Amniotic epithelial cell (primary cell): Measurements from ENCODE around the gene GPHN.
A peak's percentile ranks its signal among the peaks of the same experiment; 100 is the strongest.

Experiments
- DNase-seq: peaks from one replicate; pipeline ENCODE4 v3.0.0-alpha.2; 2010; ENCODE audit warnings: low read depth

The GPHN gene

GRCh38 chr14:66600416-66600815, 92.5 kb downstream of the GPHN start:
- DNase-seq, result peak; percentile 75

DNA sequence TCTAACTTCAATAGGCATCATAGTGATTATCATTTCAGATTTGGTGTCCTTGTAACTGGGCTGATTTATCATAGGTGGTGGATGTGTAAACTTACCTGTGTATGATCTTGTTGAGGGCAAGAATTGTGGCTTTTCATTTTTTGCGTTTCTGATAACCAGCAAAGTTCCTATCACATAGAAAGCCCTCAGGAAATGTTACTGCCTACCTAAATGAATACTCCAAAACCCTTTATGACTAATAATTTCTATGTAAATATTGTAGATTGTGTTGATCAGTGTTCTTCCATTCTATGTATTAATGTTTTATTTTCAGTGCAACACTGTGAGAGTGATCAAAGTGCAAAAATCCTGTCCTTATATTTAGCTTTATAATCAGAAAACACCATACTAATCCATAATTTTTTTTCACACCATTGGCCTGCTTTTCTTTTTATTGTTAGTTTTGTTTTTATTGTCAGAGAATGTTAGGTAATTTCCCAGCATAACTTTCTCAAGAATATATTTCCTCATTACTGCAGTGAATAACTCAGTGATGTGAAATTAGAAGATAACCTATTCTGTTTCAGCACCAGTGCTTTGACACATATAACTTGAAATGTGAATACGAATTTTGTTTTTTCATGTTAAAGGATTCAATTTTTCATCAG, 94.1 kb downstream of the GPHN start:
- DNase-seq, result peak; percentile 25

GRCh38 chr14:66603945-66604344, 96.0 kb downstream of the GPHN start:
- no peak for DNase-seq

- DNase-seq, result no peak
Measured at GRCh38 chr14:66606826-66607225, 98.9 kb downstream of the GPHN start.

DNA sequence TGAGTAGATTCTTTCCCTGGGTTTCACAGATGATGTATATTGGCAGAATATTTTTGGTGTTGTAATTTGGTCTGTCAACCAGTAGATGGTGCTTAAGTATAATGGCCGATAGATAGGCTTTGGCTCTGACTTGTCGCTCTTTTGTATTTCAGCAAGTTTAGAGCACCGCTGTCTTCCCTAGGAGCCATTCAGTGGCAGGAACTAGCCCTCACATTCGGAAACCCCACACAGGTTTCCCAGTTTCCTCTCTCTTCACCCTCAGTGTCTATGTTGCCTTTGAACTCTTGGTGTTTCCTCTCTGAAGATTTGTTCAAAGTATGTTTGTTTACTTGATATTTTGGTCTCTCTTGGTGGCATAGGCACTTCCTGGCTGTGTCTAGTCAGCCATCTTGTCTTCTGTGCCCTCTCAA, 102.2 kb downstream of the GPHN start:
- DNase-seq, result peak; percentile 22

DNA sequence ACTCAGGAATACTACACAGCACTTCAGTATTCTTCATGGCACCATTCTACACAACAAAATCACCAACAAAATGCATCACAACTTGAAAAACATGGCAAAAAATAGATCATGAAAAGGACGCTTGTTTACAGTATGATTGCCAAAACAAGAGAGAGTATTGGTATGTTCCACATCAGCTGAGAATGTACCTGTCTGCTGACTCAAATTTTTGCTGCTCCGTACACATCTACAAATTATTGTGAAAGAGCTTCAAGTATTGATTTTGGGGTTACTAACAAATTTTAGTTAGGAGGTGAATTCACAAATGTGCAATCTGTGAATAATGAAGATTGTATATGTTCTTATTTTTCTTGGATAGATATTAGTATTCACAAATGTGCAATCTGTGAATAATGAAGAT, 105.4 kb downstream of the GPHN start:
- no peak for DNase-seq

DNA sequence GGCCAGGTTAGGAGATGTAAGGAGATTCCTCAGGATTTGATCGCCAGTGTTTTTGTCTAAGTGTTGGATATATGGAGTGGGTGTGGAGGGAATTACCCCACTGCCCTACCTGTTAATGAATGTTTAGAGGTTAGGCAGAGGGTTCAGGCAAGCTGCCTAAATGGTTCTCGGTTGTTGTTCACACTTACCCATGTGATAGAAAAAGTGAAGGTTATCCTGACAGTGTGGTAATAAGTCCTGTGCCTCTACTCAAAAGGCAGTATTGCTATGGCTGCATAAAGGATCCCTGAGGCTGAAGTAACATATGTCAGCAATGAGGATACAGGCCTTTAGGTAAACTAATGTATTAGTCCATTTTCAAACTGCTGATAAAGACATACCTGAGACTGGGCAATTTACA, 112.0 kb downstream of the GPHN start:
- no peak for DNase-seq

GRCh38 chr14:66623838-66624237, 115.9 kb downstream of the GPHN start:
- no peak for DNase-seq

GRCh38 chr14:66624336-66624937, 116.5 kb downstream of the GPHN start:
- peak; percentile 61 for DNase-seq

GRCh38 chr14:66628636-66629035, 120.7 kb downstream of the GPHN start:
- DNase-seq, result no peak

GRCh38 chr14:66629499-66629898, 121.6 kb downstream of the GPHN start:
- no peak for DNase-seq

GRCh38 chr14:66634876-66635275, 126.9 kb downstream of the GPHN start:
- DNase-seq, result peak; percentile 30

DNA sequence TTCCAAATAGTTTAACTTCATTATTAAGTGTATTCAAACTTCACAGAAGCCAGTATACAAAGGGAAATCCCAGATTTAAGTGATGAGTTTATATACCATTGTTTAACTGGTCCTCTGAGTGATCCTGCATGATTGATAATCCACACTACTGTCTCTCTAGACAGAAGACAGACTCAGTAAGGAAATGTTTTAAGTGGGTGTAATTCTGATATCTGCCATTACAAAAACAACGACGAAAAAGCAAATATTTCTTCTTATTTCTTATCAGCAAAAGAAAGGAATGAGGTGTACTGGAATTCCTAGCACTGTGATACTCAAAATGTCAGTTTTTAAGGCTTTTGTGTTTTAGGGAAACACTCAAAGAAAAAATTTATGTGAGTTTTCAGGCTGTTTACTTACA, 127.5 kb downstream of the GPHN start:
- peak; percentile 45 for DNase-seq

DNA sequence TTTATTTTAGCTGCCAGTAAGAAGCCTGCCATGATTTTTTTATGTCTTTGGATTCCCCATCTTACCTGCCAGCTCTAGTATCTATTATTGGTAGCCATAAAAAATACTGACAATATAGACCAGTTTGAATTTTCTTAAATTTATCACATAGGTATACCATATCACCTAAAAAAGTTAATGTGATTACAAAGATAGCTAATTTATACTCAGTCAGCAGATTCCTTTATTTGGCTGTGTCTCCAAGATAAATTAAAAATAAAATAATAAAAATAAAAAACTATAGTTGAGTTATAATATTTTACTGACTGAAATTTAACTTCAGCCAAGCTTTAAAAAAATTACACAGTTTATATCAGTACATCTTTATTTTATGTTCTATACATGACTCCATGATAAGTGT, 128.3 kb downstream of the GPHN start:
- no peak for DNase-seq

DNA sequence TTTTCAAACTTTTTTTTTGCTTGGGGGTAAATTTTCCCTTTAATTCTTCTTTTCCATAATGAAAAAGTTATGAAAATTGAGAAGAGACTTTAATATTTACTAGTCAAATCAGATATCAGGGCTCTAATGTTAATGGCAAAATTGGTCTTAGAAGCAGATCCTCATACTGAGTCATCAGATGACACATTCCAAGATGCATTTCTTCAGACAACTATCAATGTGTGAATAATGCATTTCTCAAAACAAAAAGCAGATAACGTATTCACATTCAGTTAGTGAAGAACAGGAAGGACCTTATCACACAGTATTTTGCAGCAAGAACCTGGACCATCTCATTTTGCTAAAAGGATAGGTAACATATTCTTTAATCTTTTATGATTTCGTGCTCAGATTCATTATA, 130.7 kb downstream of the GPHN start:
- DNase-seq, result peak; percentile 60

GRCh38 chr14:66641861-66642635, 134.1 kb downstream of the GPHN start:
- DNase-seq, result no peak

DNA sequence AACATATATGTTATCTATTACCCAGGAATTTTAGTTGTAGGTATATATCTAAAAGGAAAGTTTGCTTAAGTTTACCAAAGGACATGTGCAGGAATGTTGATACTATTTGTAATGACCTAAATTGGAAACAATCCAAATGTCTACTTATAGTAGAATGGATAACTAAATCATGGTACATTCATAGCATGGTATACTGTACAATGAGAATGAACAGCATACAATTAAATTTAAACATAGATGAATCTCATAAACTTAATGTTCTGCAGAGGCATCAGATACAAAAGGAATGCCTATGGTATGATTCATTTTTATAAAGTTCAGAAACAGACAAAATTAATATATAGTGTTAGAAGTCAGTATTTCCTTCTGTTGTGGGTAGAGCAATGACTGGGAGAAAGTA, 135.4 kb downstream of the GPHN start:
- DNase-seq, result no peak

- no peak for DNase-seq
Measured at GRCh38 chr14:66645716-66646115, 137.8 kb downstream of the GPHN start.

DNA sequence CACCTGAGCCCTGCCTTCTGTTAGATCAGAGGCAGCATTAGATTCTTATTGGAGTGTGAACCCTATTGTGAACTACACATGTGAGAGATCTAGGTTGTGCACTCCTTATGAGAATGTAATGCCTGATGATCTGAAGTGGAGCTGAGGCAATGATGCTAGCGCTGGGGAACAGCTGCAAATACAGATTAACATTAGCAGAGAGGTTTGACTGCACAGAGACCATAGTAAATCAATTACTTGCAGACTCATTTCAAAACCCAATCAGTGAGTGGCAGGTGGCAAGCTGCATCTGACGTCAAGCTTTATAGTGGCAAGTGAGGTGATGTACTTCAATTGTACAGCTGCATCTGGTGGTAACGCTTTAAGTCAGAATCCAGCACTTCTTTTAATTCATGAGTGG, 141.6 kb downstream of the GPHN start:
- no peak for DNase-seq

DNA sequence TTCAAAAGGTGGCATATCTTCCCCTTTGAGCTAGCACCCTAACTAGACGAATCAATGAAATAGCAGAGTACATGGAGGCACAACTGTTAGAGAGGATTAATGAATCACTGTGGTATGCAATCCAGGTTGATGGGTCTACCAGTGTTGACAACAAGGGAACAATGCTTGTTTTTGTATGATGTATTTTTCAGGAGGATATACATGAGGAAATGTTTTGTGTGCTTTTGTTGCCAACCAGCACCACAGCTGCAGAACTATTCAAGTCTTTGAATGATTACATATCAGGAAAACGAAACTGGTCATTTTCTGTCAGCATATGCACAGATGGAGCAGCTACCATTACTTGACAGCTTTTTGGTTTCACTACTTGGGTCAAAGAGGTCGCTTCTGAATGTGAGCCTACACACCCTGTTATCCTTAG, 142.6 kb downstream of the GPHN start:
- DNase-seq, result peak; percentile 13

- DNase-seq, result no peak
Measured at GRCh38 chr14:66651536-66652220, 143.7 kb downstream of the GPHN start.

GRCh38 chr14:66652525-66653106, 144.7 kb downstream of the GPHN start:
- DNase-seq, result no peak
